ENCODE data around the gene RABL2B. TPM values are rescaled to one million over a fixed set of nuclear protein-coding genes. Genes with fewer than 3 reads are reported as not detected.

RABL2B gene
- total RNA-seq, 1 experiment from 2014 or later: 20.8 TPM

DNA sequence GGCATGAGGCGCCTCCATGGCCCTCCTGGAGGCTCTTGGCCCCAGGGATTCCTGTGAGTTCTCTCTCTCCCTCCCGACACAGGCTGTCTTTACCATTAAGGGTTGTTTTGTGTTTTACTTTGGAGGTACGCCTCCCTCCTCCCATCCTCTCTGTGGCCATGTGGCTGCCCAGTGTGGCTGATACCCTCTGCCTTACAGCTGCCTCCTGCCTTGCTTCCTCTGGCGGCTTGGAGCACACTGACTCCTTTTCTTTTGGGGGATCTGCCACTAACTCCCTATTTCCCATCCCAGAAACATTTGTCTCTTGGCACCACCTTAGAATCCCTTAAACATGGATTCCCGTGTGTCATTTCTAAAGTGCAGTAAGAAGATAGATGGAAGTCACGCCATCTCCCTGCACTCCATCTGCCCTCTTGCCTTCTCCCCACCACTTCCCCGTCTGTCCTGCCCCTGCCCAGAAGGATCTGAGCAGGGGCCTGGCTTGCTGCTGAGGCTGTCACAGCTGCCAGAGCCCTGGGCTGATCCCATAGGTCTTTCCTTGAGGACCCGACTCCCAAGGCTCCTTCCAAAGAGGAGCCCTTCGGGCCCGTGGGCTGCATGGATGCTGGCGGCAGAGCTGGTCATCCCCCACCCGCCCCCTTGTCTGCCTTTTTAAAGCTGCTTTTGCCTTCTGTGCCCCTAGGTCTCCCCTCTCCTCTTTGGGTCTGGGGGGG is 60.6 kb downstream of the RABL2B start:
- no peak for DNase-seq (ENCODE audit: low read depth)

DNA sequence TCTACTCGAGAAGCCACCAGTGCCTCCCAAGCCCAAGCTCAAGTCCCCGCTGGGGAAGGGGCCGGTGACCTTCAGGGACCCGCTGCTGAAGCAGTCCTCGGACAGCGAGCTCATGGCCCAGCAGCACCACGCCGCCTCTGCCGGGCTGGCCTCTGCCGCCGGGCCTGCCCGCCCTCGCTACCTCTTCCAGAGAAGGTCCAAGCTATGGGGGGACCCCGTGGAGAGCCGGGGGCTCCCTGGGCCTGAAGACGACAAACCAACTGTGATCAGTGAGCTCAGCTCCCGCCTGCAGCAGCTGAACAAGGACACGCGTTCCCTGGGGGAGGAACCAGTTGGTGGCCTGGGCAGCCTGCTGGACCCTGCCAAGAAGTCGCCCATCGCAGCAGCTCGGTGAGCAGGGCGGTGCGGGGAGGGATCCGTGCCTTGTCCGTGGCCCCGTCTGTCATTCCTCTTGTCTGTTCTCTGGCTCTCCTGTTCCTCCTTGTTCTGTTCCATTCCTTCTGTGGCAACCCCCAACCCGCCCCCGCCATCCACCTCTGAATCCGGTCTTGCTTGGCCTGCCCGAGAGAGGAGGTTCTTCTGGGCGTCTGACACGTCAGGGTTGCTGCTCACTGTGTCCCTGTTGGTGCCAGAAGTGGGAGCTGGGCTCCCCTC is 61.3 kb downstream of the RABL2B start:
- no peak for DNase-seq (ENCODE audit: low read depth)

DNA sequence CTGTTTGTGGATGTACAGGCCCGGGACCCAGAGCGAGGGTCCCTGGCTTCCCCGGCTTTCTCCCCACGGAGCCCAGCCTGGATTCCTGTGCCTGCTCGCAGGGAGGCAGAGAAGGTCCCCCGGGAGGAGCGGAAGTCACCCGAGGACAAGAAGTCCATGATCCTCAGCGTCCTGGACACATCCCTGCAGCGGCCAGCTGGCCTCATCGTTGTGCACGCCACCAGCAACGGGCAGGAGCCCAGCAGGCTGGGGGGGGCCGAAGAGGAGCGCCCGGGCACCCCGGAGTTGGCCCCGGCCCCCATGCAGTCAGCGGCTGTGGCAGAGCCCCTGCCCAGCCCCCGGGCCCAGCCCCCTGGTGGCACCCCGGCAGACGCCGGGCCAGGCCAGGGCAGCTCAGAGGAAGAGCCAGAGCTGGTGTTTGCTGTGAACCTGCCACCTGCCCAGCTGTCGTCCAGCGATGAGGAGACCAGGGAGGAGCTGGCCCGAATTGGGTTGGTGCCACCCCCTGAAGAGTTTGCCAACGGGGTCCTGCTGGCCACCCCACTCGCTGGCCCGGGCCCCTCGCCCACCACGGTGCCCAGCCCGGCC is 62.1 kb downstream of the RABL2B start:
- no peak for DNase-seq (ENCODE audit: low read depth)

DNA sequence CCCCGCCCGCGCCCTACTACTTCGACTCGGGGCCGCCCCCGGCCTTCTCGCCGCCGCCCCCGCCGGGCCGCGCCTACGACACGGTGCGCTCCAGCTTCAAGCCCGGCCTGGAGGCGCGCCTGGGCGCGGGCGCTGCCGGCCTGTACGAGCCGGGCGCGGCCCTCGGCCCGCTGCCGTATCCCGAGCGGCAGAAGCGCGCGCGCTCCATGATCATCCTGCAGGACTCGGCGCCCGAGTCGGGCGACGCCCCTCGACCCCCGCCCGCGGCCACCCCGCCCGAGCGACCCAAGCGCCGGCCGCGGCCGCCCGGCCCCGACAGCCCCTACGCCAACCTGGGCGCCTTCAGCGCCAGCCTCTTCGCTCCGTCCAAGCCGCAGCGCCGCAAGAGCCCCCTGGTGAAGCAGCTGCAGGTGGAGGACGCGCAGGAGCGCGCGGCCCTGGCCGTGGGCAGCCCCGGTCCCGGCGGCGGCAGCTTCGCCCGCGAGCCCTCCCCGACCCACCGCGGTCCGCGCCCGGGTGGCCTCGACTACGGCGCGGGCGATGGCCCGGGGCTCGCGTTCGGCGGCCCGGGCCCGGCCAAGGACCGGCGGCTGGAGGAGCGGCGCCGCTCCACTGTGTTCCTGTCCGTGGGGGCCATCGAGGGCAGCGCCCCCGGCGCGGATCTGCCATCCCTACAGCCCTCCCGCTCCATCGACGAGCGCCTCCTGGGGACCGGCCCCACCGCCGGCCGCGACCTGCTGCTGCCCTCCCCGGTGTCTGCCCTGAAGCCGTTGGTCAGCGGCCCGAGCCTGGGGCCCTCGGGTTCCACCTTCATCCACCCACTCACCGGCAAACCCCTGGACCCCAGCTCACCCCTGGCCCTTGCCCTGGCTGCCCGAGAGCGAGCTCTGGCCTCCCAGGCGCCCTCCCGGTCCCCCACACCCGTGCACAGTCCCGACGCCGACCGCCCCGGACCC is 62.9 kb downstream of the RABL2B start:
- no peak for DNase-seq (ENCODE audit: low read depth)

DNA sequence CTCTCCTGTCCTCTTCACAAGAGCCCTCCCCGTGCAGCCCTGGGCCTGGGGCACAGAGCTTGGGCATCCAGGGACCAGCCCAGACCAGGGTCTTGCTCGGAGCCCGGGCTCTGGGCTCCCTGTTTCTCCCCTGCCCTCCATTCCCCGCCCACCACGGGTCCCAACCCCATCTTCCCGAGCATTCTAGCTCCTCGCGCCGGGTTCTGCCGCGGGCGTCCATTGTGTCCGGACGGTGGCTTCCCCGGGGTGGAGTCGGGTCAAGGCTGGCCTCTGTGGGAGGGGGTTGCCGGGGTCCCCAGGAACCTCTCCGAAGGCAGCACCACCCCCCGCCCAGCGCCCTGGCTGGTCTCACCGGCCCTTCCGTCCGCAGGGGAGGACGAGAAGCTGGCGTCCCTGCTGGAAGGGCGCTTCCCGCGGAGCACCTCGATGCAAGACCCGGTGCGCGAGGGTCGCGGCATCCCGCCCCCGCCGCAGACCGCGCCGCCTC is 63.6 kb downstream of the RABL2B start:
- DNase-seq (ENCODE audit: low read depth): no peak

DNA sequence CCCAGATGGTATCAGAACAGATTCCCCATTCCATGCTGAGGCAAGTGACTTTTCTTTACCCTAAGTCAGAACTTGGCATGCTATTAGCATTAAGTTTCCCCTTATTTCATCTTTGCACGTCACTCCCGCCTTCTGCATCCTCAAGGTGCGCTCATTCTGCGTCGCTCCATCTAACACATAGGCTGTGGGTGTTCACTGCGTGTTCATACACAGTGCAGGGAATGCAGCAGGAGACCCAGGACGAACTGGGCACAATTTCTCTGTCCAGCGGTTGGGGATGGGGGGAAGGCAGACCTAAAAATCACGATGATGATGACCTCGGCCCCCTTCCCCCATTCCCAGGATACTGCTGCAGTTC is 65.1 kb downstream of the RABL2B start:
- DNase-seq (ENCODE audit: low read depth): no peak

DNA sequence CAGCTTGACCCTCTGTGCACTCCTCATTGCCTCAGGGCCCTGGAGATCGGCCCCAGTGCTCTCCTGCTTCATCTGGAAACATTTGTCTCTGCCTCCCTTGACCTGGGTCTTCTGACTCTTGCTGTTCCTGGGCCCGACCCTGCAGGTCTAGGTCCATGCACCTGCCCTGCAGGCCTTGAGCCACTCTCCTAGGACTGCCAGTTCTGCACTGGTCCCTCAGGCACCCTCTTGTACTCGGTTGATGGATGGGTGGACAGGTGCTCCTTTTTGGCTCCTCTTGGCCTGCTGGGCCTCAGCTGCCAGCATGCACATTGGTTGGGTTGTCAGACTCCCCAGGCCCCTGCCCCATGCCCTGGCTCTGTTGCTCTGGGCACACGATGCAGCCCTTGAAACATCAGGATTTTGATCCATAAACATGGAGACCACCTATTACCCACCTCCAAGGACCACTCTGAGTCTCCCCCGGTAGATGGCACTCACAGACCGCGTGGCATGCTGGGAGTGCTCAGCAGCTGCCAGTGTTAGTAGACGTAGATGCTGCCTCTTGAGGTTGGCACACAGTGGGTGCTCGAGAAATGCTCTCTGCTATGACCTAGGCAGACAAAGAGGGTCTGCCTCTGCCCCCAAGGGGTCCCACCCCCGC is 65.6 kb downstream of the RABL2B start:
- no peak for DNase-seq (ENCODE audit: low read depth)

Other genes starting within 250 kb of the RABL2B start
- not detected in 2 replicates for gene KLHDC7B, start 237.7 kb downstream of the RABL2B start, total RNA-seq (2014; rRNA removed; shearing (Covaris generic))
- gene SYCE3, start 220.7 kb downstream of the RABL2B start, total RNA-seq (2014; rRNA removed; shearing (Covaris generic)): not detected in 2 replicates
- 12.5 and 13.4 TPM in 2 replicates for gene CPT1B, start 205.2 kb downstream of the RABL2B start, total RNA-seq (2014; rRNA removed; shearing (Covaris generic))
- 17.8 and 22.3 TPM in 2 replicates for gene CHKB, start 200.8 kb downstream of the RABL2B start, total RNA-seq (2014; rRNA removed; shearing (Covaris generic))
- gene MAPK8IP2, start 182.8 kb downstream of the RABL2B start, total RNA-seq (2014; rRNA removed; shearing (Covaris generic)): 0.37 and 0.47 TPM in 2 replicates
- 11.0 and 11.3 TPM in 2 replicates for gene ARSA, start 155.5 kb downstream of the RABL2B start, total RNA-seq (2014; rRNA removed; shearing (Covaris generic))
- gene SHANK3, start 110.8 kb downstream of the RABL2B start, total RNA-seq (2014; rRNA removed; shearing (Covaris generic)): 0.58 and 0.63 TPM in 2 replicates
- not detected in 2 replicates for gene ACR, start 45.4 kb downstream of the RABL2B start, total RNA-seq (2014; rRNA removed; shearing (Covaris generic))